ENCODE data around the gene JMJD8.

DNA sequence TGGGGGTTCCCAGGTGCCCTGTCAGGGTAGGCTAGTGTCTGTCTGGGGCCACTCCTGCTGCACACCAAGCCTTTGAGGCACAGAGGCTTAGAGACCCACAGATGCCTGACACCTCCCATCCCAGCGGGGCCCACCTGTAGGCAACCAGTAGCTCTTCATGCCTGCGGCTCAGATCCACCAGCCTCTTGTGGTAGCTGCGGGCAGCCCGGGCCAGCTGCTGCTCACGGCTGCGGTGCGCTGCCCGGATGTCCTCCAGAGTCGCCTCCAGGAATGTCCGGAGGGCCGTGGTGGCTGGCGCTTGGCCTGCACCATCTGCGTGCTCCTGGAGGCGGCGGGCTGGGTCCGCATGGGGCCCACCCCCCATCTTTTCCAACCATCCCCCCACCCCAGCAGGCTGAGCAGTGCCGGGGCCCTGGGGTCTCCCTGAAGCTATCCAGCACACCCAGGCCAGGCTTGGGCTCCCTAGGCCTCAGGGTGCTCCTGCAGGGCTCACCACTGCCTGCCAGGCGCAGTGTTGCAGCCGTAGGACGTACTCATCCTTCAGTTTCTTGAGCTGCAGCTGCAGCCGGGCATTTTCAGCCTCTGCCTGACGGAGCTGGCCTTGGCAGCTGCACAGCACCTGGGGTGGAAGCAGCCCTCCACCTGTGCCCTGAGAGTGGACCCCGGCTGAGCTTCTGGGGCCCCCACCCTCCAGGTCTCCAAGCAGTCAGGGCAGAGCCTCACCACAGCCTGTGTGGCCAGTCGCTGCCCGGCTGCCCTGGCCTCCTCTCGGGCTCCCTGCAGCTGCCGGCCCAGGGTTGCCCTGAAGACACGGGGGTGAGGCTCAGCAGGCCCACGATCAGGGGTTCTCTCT, 40.3 kb upstream of the JMJD8 start:
- TF ChIP-seq, protein P1, sequence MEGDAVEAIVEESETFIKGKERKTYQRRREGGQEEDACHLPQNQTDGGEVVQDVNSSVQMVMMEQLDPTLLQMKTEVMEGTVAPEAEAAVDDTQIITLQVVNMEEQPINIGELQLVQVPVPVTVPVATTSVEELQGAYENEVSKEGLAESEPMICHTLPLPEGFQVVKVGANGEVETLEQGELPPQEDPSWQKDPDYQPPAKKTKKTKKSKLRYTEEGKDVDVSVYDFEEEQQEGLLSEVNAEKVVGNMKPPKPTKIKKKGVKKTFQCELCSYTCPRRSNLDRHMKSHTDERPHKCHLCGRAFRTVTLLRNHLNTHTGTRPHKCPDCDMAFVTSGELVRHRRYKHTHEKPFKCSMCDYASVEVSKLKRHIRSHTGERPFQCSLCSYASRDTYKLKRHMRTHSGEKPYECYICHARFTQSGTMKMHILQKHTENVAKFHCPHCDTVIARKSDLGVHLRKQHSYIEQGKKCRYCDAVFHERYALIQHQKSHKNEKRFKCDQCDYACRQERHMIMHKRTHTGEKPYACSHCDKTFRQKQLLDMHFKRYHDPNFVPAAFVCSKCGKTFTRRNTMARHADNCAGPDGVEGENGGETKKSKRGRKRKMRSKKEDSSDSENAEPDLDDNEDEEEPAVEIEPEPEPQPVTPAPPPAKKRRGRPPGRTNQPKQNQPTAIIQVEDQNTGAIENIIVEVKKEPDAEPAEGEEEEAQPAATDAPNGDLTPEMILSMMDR (conservative IDR thresholded peaks at IDR 0.05 in 1 of 2, IDR thresholded peaks at IDR 0.05 in 1 of 2; ENCODE audit: low read depth in 1 of 2, low read length in 2 of 2) = no peak
- TF ChIP-seq EZH2 (IDR thresholded peaks at IDR 0.05; ENCODE audit: low read length, missing control alignments) = no peak
